Nephron (organoid): Measurements from ENCODE around the gene PRDM16.

ENCODE experiments used
- H3K27ac Mint-ChIP-seq, 3 experiments: 2 replicates each; pipeline ENCODE4 v1.8.0; 2020; ENCODE audit warnings: mixed read lengths in 3 of 3, mild to moderate bottlenecking in 2 of 3, moderate library complexity in 1 of 3
- H3K27me3 Mint-ChIP-seq: 2 replicates; pipeline ENCODE4 v1.8.0; 2021; ENCODE audit warnings: low read depth, mild to moderate bottlenecking, moderate library complexity, mixed read lengths
- H3K36me3 Mint-ChIP-seq: 2 replicates; pipeline ENCODE4 v1.8.0; 2020; ENCODE audit warnings: low read depth, mixed read lengths
- H3K4me1 Mint-ChIP-seq: 2 replicates; pipeline ENCODE4 v1.8.0; 2020; ENCODE audit warnings: mixed read lengths
- H3K4me3 Mint-ChIP-seq, 3 experiments: 2 replicates each; pipeline ENCODE4 v1.8.0; 2020; ENCODE audit warnings: mild to moderate bottlenecking in 3 of 3, mixed read lengths in 3 of 3, moderate library complexity in 2 of 3
- H3K9me3 Mint-ChIP-seq: 2 replicates; pipeline ENCODE4 v1.8.0; 2020; ENCODE audit warnings: mixed read lengths
- TF ChIP-seq, protein P1 (sequence below), 3 experiments: fragments of 200-600 bp; sonication (generic); IDR thresholded peaks; one replicate each; pipeline ENCODE4 v1.5.0; 2021; ENCODE audit warnings: antibody characterized with exemption in 3 of 3; ENCODE audit not compliant: unreplicated experiment in 3 of 3

The PRDM16 gene

GRCh38 chr1:3417082-3417739, 348.2 kb downstream of the PRDM16 start:
- TF ChIP-seq, protein P1, sequence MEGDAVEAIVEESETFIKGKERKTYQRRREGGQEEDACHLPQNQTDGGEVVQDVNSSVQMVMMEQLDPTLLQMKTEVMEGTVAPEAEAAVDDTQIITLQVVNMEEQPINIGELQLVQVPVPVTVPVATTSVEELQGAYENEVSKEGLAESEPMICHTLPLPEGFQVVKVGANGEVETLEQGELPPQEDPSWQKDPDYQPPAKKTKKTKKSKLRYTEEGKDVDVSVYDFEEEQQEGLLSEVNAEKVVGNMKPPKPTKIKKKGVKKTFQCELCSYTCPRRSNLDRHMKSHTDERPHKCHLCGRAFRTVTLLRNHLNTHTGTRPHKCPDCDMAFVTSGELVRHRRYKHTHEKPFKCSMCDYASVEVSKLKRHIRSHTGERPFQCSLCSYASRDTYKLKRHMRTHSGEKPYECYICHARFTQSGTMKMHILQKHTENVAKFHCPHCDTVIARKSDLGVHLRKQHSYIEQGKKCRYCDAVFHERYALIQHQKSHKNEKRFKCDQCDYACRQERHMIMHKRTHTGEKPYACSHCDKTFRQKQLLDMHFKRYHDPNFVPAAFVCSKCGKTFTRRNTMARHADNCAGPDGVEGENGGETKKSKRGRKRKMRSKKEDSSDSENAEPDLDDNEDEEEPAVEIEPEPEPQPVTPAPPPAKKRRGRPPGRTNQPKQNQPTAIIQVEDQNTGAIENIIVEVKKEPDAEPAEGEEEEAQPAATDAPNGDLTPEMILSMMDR (IDR thresholded peaks at IDR 0.05; ENCODE audit: unreplicated experiment in 3 of 3) = peak in 2 of 3 experiments; percentile 32 to 37
- Mint-ChIP-seq H3K36me3 (peaks cover 4% of the 10 kb centered on the region), H3K4me3 (no peak overlapping the region), H3K4me1 (peaks cover 19% of the 10 kb centered on the region), H3K9me3 (peaks cover 4% of the 10 kb centered on the region), H3K27me3 (peaks cover 52% of the 10 kb centered on the region), H3K27ac (no peak overlapping the region)

DNA sequence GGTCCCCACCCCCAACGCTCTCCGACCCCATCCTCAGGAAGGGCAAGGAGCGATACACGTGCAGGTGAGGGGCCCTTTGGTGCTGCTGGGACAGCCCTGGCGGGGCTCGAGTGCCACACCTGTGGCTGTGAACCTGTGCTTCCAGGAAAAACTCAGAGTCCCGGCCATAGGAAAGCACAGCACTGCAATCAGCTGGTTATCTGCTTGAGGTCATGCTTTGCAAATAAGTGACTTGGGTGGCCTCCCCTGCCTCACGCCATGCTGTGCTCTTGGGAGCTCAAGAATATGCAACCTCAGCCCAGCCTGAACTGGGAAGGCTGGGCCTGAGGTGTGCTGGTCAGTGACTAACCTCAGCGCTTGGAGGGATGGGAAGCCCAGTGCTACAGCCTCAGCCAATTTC, 348.9 kb downstream of the PRDM16 start:
- H3K27ac Mint-ChIP-seq = no peak overlapping the region
- peaks cover 4% of the 10 kb centered on the region for H3K9me3 Mint-ChIP-seq
- H3K4me1 Mint-ChIP-seq = peaks cover 19% of the 10 kb centered on the region
- H3K36me3 Mint-ChIP-seq = peaks cover 4% of the 10 kb centered on the region
- TF ChIP-seq, protein P1 (IDR thresholded peaks at IDR 0.05; ENCODE audit: unreplicated experiment in 3 of 3) = no peak
- H3K27me3 Mint-ChIP-seq = peaks cover 57% of the 10 kb centered on the region
- no peak overlapping the region for H3K4me3 Mint-ChIP-seq

DNA sequence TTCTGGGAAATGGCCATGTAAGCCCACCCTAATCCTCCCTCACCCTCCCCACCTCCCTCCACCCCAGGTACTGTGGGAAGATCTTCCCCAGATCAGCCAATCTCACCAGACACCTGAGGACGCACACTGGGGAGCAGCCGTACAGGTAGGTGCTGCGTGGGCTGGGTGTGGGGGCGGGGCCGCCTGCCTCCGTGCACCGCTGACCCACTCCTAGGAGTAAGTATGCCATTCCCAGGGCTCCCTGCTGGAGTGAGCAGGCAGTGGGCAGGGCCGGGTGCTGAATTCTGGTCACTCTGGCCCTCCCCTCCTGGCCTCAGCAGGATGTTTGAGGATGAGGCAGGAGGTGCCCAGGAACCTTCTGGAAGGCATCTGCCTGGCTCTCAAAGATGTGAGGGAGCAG, 349.6 kb downstream of the PRDM16 start:
- Mint-ChIP-seq H3K27me3 (peaks cover 58% of the 10 kb centered on the region), H3K4me3 (no peak overlapping the region), H3K27ac (no peak overlapping the region), H3K9me3 (peaks cover 4% of the 10 kb centered on the region), H3K36me3 (peaks cover 4% of the 10 kb centered on the region), H3K4me1 (peaks cover 19% of the 10 kb centered on the region)
- TF ChIP-seq, protein P1 (IDR thresholded peaks at IDR 0.05; ENCODE audit: unreplicated experiment in 3 of 3) = no peak

DNA sequence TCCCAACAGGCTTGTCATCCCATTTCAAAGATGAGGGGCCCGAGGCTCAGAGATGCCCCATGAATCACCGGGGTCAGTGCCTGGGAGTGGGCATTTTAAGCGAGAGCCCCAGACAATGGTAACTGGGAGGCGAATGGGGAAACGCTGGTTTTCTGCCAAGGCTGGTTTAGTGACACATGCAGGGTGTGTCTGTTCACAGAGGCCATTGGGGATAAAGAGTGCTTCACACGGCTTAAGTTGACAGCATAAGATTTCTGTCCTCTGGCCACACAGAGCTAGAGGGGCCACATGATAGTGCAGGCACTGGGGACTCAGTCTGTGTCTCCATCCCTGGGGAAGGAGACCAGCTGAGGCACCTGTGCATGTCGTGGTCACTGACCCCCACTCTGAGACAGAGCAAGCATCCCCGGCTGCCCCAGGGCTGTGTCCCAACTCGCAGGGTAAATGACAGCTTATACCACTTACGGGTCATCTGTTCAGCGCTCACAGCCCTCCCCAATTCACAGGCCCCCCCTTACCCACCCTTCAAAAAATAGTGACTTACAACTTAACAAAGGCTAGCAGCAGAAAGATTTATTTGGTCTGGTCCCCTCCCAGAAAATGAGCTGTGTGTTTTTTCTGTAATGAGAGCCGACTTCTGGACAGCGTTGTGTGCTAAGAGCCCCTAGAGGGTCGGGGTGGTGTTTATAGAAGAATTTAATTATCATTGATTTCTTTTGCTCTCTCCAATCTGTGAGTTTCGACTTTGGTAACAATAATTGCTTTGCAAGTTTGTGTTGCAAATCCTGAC, 350.6 kb downstream of the PRDM16 start:
- Mint-ChIP-seq H3K9me3 (peaks cover 4% of the 10 kb centered on the region), H3K4me3 (no peak overlapping the region), H3K27ac (no peak overlapping the region), H3K27me3 (peaks cover 67% of the 10 kb centered on the region), H3K36me3 (peaks cover 4% of the 10 kb centered on the region), H3K4me1 (peaks cover 19% of the 10 kb centered on the region)
- TF ChIP-seq, protein P1 (IDR thresholded peaks at IDR 0.05; ENCODE audit: unreplicated experiment in 3 of 3) = no peak

- H3K4me1 Mint-ChIP-seq = peaks cover 19% of the 10 kb centered on the region
- no peak overlapping the region for H3K4me3 Mint-ChIP-seq
- H3K9me3 Mint-ChIP-seq = peaks cover 4% of the 10 kb centered on the region
- H3K36me3 Mint-ChIP-seq = peaks cover 4% of the 10 kb centered on the region
- TF ChIP-seq, protein P1 (IDR thresholded peaks at IDR 0.05; ENCODE audit: unreplicated experiment in 3 of 3) = no peak
- H3K27me3 Mint-ChIP-seq = peaks cover 61% of the 10 kb centered on the region
- no peak overlapping the region for H3K27ac Mint-ChIP-seq
These were observed 351.4 kb downstream of the PRDM16 start for GRCh38 chr1:3420218-3420951.
